Right lobe of liver (tissue), 4 donors: Measurements from ENCODE around the gene ZNF391.
"Not testable (repeated sequence)": the region's sequence is repeated elsewhere in the genome, so short reads cannot be mapped to it uniquely, and the experiment has no call there.

Experiments
- POLR2A ChIP-seq: fragments of 450-650 bp; IDR thresholded peaks from one replicate; pipeline ENCODE4 v1.6.1; 2017; ENCODE audit warnings: antibody characterized with exemption, mild to moderate bottlenecking
- TF ChIP-seq, protein P1 (sequence below), 4 donors: fragments of 200-600 bp in 3 of 4; fragments of 450-650 bp in 1 of 4; IDR thresholded peaks; one replicate each; pipeline versions ENCODE4 v1.5.1 to v1.8.0; 2016 to 2022; ENCODE audit warnings: antibody characterized with exemption in 4 of 4, mild to moderate bottlenecking in 2 of 4
- donor health status: DM: no; HTN: no; CAD: no.
- donor health status: DM: no; HTN: no; CAD: no.
- donor health status: DM: no; HTN: yes; CAD: no.

DNA sequence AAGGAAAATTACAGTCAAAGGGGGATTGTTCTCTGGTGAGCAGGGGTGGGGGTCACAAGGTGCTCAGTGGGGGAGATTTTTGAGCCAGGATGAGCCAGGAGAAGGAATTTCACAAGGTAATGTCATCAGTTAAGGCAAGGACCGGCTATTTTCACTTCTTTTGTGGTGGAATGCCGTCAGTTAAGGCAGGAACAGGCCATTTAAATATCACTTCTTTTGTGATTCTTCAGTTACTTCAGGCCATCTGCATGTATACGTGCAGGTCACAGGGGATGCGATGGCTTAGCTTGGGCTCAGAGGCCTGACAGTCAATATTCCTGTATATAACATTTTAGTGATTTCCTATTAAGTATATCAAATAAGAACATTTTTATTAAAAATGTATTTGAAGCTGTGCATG lies 10.2 kb upstream of the ZNF391 start:
- TF ChIP-seq, protein P1, sequence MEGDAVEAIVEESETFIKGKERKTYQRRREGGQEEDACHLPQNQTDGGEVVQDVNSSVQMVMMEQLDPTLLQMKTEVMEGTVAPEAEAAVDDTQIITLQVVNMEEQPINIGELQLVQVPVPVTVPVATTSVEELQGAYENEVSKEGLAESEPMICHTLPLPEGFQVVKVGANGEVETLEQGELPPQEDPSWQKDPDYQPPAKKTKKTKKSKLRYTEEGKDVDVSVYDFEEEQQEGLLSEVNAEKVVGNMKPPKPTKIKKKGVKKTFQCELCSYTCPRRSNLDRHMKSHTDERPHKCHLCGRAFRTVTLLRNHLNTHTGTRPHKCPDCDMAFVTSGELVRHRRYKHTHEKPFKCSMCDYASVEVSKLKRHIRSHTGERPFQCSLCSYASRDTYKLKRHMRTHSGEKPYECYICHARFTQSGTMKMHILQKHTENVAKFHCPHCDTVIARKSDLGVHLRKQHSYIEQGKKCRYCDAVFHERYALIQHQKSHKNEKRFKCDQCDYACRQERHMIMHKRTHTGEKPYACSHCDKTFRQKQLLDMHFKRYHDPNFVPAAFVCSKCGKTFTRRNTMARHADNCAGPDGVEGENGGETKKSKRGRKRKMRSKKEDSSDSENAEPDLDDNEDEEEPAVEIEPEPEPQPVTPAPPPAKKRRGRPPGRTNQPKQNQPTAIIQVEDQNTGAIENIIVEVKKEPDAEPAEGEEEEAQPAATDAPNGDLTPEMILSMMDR (IDR thresholded peaks at IDR 0.05) = not testable (repeated sequence)
- TF ChIP-seq POLR2A = not testable (repeated sequence)
